SIG-M5 (cell line): ENCODE results near the gene GRAMD4.

Experiments used
- DNase-seq: peaks from one replicate; lab custom pipeline; 2025; lab: John Stamatoyannopoulos, UW

GRAMD4 gene

DNA sequence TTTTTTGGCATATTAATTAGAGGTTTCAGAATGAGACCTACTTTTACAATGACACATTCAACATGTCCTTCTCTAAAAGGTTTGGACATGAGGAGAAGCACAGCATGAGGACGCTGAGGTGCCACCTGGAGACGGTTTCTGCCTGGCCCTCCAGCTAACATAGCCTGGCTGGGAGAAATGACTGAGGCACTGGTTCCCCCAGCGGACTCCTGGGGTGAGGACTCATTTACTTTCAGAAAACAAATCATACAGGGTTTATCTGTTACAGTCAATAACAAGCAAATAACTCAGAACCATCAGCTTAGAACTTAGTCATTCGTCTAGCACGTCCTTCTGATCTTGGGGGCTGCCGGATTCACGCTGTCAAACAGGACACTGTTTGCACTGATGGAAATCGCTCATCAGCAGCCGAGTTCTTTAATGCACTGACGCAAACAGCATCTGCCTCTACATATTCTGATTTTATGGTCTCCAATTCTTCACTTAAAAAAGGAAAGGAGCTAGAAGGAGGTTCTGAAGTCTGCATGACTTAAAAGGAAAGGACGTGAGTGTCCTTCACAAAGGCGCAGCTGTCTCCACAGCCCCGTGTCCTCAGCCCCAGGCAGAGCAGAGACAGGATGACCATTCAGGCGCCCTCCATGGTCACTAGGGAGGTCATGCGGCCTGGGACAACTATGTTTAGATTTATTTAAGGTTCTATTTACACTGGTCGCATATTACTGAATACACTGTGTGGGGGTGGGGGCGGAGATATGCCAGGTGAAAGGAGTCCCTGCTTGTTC lies 73.6 kb downstream of the GRAMD4 start:
- no peak for DNase-seq

DNA sequence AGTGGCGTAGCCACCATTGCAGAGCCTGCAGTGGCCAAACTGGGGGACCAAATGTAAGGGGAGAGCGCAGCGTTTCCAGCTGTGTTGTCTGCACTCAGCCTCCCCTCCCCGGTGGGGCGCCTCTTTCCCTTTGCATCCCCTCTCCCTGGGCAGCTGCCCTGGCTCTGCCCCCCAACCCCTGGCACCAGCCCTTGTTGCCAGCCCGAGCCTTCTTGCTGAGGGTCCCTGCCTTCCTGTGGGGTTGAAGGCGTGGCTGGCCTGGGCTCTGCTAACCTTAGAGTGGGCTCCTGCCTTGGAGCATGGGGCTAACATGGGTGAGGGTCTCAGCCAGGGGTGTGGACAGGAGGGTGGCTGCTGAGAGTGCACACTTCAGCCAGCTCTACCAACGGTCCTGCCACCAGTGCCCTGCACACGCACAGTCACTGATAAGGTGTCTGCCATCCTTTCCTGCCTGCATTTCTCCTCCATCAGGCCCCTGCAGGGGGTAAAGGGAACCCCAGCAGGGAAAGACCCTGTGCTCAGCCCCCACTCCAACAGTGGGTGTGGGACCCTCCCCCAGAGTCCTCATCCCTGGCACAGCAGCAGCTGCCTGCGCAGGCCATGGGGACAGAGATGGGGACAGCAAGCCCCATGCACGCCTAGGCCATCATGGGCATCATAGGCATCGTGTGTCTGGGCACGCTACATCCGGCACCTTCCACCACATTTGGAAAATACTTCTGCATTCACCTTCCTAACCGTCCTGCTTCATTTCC lies 74.4 kb downstream of the GRAMD4 start:
- DNase-seq = no peak

DNA sequence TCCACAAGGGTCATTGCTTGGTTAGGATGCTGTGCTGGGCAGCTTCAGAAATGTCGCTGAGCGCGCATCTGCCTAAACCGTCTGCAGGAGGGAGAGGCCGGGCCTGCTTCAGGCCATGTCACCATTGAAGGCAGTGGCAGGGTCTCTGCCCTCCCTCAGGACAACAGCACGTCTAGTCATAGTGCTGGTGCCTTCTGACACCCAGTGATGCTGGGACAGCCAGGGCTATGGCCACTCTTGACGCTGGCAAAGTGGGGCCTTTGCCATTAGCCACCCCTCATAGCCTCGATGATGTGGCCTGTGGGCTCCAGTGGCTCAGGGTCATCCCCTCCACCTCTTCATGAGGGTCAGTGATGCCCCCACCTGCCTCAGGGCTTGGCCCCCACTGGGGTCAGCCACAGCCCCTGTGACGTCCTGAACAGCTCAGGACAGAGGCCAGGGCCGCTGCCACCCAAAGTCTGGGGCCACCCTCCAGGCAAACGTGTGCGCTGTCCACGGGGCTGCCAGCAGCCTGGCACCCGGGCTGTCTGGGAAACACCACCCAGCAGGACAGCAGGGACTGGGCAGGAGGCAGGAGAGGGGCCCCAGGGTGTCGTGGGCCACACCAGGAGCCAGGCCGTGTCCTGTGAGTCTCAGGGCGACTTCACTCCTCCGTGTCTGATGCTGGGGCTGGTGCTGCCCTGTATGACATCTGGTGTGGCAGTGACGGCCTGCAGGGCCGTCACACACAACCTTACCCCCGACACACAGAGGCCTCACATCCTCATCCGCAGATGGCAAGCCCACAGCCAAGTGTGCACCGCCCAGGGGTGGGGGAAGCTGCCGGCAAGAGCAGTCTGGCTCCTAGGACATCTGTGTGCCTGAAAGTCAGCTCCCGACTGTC lies 75.4 kb downstream of the GRAMD4 start:
- DNase-seq = no peak

DNA sequence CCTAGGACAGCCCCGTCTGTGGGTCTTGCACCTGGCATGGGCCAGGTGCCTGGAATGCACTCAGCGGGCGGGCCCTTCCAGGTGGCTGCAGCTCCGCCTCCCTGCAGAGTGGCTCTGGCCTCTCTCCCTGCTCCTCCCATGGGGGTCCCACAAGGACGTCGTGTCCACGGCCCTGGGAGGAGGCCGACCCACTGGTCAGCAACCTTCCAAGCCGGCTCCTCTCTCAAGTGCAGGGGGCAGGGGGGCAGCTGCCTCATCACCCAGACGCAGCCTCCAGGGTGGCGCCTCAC lies 76.0 kb downstream of the GRAMD4 start:
- DNase-seq = no peak

DNA sequence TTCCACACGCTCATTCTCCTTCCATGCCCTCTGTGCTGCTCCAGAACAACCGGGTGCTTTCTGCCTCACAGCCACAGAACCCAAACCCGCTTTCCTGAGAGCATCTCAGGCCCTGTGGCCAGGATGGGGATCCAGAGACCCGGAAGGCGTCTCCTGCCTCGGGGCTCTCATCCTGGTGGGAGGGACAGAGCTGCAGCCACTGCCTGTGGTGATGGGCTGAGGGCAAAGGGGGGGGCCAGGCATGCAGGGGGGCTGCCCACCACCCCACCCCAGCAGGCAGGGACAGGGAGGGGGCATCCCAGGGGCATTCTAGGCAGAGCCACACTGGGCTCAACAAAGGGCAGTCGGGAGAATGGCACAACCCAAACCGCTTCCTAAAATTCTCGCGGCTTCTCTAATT lies 76.4 kb downstream of the GRAMD4 start:
- DNase-seq = no peak

DNA sequence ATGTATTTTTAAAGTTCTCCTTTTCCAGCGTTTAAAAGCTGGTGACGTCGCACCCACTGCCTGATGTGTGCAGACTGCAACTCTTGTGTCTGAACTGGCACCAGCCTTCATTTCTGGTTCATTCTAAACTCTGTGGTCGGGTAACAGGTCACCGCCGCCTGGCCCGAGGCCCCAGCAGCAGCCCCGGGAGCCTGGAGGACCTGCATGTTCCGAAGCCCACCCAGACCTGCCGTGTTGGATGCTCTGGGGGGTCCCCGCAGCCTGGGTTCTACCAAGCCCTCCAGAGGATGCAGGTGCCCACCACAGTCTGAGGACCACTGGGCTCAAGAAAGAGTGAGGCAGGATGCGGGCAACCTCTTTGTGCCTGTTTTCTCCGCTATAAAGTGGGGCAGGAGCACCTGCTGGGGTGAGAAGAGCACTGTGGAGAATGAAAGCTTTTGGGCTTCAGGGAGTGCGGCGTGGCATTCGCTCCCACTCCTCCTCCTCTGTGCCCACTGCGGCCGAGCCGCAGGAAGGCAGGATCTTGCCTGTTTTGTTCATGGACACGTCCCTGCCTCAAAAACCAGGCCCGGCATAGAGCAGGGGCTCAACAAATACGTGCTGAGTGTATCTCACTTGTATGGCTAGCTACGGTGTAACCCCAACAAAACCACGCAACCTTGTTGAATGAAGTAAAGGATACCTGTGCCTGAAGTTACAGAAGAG lies 77.8 kb downstream of the GRAMD4 start:
- DNase-seq = no peak

DNA sequence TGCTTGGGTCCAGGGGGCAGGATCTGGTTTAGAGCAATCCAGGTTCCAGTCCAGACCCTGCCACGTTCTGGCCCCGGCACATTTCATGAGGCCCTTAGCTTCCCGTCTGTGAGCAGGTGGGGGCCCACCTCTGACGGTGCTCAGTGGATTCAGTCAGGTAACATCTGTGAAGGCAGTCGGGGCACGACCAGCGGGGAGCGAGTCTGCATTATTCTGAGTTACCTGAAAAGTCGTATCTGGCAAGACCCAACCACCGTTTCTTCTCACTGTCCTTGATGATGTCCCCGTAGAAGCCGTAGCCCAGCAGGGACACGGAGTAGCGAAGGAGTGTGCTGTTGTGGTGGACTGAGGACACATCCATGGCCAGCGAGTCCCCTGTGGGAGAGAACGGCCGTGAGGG lies 78.9 kb downstream of the GRAMD4 start:
- DNase-seq = no peak

DNA sequence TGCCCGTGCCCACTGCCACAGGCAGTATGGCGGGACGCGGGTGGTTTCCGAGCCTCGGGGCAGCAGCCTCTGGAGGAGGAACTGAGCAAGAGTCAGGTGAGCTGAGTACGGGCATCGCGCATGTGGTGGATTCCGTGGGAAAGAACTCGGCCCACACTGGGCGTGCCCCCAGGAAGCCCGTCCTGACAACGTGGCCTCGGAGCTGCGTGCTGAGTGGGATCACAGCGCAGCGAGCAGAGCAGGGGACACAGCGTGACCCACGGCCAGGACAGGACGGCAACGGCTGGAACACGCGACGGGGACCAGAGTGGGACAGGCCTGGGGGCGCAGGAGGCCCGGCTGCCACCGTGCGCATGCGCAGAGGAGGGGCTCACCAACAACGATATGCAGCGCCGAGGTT lies 81.1 kb downstream of the GRAMD4 start:
- no peak for DNase-seq

DNA sequence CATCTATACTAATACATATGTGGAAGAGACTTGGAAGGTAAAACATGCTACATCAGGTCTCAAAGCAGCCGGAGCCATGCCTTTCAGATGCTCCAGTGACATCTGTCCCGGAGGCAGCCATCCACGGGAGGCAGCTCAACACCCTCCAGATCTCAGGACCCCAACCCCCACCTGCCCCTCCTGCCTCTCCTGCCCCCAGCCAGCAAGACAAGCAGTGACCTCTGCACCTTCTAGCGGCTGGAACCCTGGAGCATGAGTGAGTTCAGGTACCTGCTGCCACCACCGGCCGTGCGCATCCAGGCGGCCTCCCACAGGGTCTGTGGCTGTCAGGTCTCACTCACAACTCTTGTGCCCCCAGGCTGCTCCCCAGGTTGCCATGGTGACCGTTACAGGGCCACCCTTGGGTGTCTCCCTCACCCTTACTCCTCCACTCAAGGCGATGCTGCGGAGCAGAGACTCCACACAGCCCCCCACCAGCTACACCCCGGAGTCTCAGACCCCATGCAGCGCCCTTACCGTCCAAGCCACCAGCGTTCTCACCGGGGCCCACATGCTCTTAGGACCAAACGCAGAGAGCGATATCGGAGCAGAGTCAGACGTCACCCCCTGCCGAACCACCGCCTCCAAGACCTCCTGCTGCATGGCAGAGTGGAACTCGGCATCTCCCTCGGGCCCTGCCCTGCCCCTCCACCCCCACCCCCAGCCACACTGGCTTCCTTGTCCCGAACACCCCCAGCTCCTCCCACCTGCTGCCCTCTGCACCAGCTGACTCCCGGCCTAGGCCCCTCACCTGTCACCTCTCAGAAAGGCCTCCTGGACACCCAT lies 83.2 kb downstream of the GRAMD4 start:
- DNase-seq = no peak

DNA sequence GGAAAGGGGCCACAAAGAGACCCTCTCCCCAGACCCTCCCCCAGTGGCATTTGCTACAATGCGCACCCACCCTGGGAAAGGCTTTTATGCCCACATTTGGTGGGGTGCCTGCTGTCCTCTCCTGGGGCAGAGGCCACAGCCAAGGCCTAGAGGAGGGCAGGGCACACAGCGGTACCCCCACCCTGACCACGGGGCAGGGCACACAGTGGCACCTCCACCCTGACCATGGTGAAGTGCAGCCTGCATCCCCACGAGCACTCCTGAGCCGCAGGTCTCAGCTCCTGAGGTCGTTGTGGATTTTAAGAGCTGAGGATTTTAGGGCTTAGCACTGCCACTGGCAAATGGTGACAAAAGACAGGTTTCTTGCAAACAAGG lies 83.8 kb downstream of the GRAMD4 start:
- no peak for DNase-seq

DNA sequence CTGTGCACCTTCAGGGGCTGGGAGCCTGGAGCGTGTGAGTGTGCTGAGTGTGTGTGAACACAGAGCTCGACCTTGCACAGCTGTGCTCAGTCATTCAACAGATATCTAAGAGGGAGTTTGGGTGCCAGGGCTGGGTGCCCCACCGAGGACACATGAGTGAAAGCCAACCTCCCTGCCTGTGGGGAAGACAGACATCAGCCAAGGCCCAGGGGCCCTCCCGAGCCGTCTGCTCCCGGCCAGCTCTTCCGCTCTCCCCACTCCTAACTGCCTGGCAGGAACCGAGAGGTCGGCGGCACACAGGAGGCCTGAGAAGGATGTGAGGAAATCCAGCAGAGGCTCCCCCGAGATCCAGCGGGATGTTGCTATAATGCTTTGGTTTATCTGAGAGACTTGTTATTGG lies 85.9 kb downstream of the GRAMD4 start:
- no peak for DNase-seq

DNA sequence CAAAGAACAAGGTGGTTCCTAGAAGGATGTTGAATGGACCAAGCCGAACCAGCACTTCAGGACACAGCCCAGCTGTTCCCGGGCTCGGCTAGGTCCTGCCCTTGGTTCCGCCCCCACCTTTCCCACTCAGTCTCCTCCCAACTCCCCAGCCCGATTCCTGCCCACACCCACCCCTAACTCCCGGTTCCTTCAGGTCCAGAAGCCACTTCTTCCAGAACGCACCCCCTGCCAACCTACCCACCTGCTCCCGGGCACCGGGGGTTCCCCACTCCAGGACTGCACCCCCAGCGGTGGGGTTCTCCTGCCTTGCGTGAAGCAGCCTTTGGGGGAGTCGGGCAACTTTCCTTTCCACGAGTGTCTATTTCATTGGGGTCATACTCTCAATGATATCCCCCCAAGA lies 87.1 kb downstream of the GRAMD4 start:
- DNase-seq = no peak

DNA sequence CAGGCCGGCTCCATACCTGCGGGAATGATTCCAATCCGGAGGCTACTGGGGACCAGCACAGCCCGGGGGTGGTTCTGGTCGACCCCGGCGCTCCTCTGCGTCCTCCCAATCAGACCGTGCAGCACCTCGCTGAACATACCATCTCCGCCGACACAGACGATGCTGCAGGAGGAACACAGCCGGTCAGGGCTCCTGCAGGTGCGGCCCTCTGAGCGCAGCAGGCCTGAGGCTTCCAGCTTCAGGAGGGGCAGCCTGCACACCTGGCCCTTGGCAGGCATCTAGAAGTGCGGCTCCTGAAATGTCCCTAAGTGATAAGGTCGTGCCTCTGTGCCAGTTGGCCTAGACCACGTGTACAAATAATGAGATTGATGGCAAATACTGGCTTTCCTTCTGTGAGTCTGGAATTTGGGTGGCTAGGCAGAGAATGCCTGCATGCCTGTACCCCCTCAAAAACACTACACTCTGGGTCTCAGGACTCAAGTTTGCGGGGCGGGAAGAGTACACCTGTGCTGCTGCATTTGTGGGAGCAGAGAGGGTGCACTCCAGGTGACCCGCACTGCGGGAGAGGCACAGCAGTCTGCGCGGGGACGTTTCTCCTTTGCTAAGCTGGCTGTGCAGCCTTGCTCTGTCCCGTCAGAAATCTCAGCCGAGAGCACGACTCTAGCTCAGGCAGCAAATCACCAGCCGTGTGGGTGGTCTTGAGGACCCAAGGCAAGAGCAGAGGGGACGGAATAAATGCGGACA lies 87.8 kb downstream of the GRAMD4 start:
- no peak for DNase-seq

DNA sequence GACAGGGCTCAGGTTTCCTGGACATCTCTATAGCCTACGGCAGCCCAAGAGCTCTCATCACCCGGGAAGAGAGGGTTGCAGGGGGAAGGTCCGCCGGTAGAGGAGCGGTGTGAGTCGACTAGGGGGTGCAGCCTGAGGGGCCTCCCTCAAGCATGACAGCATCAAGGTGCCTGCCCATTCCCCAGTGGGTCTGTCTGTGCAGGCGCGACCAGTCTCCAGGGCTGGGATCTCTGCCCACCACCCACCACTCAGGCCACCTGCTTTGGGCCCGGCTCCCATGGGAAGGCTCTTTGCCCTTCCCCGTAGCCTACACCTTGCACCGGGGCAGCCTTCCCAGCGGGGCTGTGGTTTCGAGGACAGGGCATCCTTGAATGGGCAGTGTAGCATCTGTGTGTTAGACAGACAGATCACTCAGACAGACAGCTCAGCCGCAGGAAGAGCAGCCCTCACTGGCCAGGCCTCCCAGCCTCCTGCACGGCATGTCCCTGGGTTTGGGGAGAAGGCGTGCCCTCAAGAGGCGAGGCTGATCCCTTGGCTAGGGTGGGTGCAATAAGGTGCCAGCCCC lies 88.7 kb downstream of the GRAMD4 start:
- no peak for DNase-seq

DNA sequence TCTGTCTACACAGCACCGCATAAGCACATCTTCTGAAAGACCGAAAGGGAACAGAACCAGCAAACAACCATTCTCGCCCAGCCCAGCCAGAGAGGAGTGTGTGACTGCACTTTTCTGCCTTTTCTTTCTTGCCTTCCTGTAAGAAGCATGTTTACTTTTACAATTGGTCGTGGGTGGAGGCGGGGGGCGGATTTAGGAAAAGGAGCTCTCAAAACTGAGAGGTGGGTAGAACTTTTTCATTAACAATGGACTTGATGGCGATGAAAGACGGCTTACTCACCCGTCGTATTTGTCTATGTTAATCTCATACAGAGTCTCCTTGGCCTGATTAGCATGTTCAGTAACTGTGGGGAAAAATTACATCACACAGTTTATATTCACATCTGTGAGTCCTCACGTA lies 90.6 kb downstream of the GRAMD4 start:
- DNase-seq = no peak

DNA sequence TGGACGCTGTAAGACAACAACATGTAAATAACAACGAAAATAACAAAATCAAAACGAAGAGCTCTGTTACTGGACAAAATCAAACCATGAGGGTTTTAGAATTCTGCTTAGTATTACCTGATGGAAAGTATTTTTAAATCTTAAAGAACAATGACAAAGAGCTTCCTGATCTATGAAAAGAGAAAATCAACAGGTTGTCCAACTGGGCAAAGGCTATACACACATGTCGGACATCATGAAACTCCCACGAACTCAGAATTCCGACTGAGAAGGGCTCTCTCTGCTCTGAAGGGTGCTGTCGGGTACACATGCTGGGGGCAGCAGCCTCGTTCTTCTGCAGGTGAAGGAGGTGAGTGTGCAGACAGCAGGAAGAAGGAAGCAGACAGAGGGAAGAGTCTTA lies 92.1 kb downstream of the GRAMD4 start:
- no peak for DNase-seq

DNA sequence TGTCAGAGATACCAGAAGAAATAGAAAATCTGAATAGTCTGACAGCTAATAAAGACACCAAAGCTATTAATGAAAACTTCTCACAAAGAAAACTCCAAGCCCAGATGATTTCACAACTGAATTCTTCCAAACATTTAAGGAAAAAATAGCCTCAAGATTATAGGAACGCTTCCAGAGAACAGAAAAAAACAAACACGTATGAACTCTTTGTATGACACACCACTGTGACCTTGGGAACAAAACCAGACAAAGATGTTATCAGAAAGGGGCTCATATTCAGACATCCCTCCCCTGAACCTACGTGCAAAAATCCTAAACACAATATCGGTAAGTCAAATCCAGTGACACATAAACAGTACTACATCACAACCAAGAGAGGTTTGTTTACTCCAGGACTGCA lies 94.4 kb downstream of the GRAMD4 start:
- no peak for DNase-seq

DNA sequence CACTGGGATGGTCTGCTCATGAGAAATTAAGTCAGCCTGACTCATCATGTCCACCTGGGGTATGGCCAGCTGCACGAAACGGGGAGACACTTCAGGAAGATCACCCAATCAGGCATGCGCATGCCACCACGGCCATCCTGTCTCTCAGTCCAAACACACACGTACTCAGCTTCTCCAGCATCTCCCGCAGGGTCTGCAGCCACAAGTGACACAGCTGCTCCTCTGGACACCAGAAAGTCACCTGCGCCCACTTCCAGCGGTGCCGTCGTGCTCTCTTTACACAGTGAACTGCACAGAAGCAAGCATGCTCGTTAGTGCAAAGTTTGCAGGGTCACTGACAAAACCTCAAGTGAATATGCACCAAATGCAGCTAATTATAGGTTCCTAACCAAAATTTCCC lies 99.7 kb downstream of the GRAMD4 start:
- no peak for DNase-seq

DNA sequence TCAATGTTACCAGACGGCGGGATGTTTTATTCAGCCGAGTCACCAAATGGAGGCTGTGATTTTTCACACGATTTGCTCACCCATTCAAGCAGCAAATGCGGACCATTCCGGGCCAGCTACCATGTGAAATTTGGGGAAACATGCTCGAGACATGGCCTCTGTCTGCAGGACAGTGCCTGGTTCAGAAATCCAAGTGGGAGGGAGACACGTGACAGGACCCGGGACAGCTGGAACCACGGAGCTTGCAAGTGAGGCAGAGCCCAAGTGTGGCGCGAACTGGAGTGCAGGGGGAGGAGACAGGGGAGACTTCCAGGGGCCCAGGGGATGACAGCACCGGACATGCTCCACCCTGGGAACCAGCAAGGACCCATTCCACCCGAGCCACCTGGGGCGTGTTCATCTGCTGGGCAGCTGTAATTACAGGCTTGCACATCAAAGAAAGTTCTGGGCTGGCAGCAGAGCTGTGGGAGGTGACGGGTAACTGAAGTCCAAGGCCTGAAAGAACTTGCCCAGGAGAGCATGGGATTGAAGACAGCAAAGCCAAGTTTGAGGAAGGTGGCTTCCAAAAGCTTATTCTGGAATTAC lies 101.4 kb downstream of the GRAMD4 start:
- DNase-seq = no peak

DNA sequence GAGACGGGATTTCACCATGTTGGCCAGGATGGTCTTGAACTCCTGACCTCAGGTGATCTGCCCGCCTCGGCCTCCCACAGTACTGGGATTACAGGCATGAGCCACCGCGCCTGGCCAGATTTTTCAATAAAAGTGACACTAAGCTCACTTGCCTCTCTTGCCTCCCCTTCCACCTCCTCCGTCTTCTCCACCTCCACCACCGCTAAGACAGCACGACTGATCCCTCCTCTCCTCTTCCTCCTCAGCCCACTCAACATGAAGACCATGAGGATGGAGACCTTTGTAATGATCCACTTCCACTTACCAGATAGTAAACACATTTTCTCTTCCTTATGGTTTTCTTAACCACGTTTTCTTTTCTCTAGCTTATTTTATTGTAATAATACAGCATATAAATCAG lies 103.7 kb downstream of the GRAMD4 start:
- no peak for DNase-seq
